IPS-NIHi11 (cell line): ENCODE results near the gene ARHGAP45.

Experiments
- DNase-seq: peaks from one replicate; pipeline ENCODE4 v3.0.0; 2012; ENCODE audit warnings: mixed read lengths, low spot score

The ARHGAP45 gene

DNA sequence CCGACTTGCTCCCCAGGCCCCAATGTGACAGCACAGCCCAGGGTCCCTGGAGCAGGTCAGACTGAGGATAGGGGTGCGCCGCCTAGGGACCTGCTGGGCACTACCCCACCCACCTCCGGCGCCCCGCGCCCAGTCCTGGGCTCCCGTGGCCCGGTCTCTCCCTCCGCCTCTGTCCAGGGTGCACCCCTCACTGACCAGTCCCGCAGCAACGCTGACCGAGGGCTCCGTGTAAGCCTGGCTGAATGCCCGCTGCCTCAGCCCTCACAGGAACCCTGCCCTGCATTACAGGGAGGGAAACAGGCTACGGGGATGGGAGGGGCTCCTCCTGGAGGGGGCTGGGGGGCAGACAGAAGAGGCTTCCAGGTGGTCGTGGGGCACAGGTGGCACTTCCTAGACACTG lies 68.5 kb downstream of the ARHGAP45 start:
- DNase-seq, result no peak

DNA sequence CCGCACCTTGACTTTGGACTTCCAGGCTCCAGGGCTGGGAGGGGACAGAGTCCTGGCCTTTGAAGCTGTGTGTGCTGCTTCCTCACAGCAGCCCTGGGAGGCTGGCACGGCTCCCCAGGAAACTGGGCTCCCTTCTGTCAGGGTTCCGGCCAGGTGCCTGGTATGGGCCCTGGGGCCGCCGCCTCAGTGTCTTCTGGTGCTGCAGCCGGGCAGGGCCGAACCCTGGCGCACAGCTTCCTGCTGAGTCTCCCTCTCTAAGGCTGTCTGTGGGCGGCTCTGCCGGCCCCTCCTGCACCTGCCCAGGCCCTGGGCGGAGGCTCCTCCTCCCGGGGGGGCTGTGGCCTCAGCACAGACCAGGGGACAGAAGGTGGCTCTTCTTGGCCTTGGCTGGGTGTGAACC lies 69.2 kb downstream of the ARHGAP45 start:
- no peak for DNase-seq
